Measurements from ENCODE around the gene CXXC5. TPM values are rescaled to one million over a fixed set of nuclear protein-coding genes. Genes with fewer than 3 reads are reported as not detected.

The CXXC5 gene
- total RNA-seq, 1 donor from 2014 or later: 17.2 TPM

DNA sequence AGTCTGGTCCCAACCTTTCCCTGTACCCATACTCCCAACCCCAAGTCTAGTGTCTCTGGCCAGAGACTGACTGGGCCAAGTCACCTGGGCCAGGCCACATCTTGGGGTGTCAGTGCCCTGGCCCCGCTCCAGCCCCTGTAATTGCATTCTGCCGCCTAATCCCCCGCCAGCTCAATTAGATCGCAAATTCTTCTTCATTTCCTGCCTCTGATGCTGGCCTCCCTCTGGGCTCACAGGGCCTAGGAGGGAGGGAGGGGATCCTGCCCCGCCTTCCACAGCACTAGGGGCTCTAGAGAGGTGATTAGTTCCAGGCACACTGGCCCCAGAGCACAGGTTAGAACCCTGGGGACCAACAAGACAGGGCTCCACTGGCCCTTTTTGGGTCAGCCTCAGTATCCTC lies 5.5 kb downstream of the CXXC5 start:
- Histone ChIP-seq H3K4me3 (no peak overlapping the region), H3K4me1 (peaks cover 57% of the 10 kb centered on the region), H2AFZ (replicated peaks) (no peak overlapping the region), H3K4me2 (peak overlapping the region; percentile 57), H3K36me3 (no peaks in the 10 kb centered on the region), H3K9me3 (ENCODE audit: low read depth) (no peaks in the 10 kb centered on the region), H3F3A (ENCODE audit: low read depth) (peaks cover 55% of the 10 kb centered on the region), H3K27ac (no peak overlapping the region), H3K27me3 (no peaks in the 10 kb centered on the region), H3K79me2 (ENCODE audit: low read depth) (peaks cover 82% of the 10 kb centered on the region), H3K9ac (no peak overlapping the region), H4K20me1 (ENCODE audit: low read depth) (peaks cover 38% of the 10 kb centered on the region)
- Mint-ChIP-seq H3K27me3 (ENCODE audit: insufficient read depth, low read depth) (peaks cover 3% of the 10 kb centered on the region), H3K4me1 (peaks cover 70% of the 10 kb centered on the region), H3K9me3 (no peaks in the 10 kb centered on the region), H3K27ac (peak overlapping the region; percentile 46), H3K4me3 (peak overlapping the region; percentile 58), H3K36me3 (no peaks in the 10 kb centered on the region)
- no peak for TF ChIP-seq EZH2 (IDR thresholded peaks at IDR 0.05)
- TF ChIP-seq EZH2phosphoT487 (IDR thresholded peaks at IDR 0.05): no peak
- TF ChIP-seq, protein P1, sequence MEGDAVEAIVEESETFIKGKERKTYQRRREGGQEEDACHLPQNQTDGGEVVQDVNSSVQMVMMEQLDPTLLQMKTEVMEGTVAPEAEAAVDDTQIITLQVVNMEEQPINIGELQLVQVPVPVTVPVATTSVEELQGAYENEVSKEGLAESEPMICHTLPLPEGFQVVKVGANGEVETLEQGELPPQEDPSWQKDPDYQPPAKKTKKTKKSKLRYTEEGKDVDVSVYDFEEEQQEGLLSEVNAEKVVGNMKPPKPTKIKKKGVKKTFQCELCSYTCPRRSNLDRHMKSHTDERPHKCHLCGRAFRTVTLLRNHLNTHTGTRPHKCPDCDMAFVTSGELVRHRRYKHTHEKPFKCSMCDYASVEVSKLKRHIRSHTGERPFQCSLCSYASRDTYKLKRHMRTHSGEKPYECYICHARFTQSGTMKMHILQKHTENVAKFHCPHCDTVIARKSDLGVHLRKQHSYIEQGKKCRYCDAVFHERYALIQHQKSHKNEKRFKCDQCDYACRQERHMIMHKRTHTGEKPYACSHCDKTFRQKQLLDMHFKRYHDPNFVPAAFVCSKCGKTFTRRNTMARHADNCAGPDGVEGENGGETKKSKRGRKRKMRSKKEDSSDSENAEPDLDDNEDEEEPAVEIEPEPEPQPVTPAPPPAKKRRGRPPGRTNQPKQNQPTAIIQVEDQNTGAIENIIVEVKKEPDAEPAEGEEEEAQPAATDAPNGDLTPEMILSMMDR (IDR thresholded peaks at IDR 0.05): no peak
- DNase-seq (ENCODE audit: low spot score): peak; percentile 49

- Mint-ChIP-seq H3K27me3 (ENCODE audit: insufficient read depth, low read depth) (peaks cover 3% of the 10 kb centered on the region), H3K9me3 (no peaks in the 10 kb centered on the region), H3K36me3 (no peaks in the 10 kb centered on the region), H3K27ac (peak overlapping the region; percentile 25), H3K4me3 (peak overlapping the region; percentile 72), H3K4me1 (peaks cover 76% of the 10 kb centered on the region)
- H3K4me1 ChIP-seq: peaks cover 66% of the 10 kb centered on the region
- H3K27me3 ChIP-seq: no peaks in the 10 kb centered on the region
- peaks cover 58% of the 10 kb centered on the region for H3F3A ChIP-seq (ENCODE audit: low read depth)
- no peak overlapping the region for H3K4me3 ChIP-seq
- H3K27ac ChIP-seq: no peak overlapping the region
- H3K36me3 ChIP-seq: no peaks in the 10 kb centered on the region
- H3K9me3 ChIP-seq (ENCODE audit: low read depth): no peaks in the 10 kb centered on the region
- no peak for DNase-seq (ENCODE audit: low spot score)
- H3K4me2 ChIP-seq: peak overlapping the region; percentile 57
- peaks cover 86% of the 10 kb centered on the region for H3K79me2 ChIP-seq (ENCODE audit: low read depth)
- TF ChIP-seq EZH2phosphoT487 (IDR thresholded peaks at IDR 0.05): no peak
- TF ChIP-seq, protein P1 (IDR thresholded peaks at IDR 0.05): no peak
- TF ChIP-seq EZH2 (IDR thresholded peaks at IDR 0.05): no peak
- no peak overlapping the region for H2AFZ ChIP-seq (replicated peaks)
- H3K9ac ChIP-seq: no peak overlapping the region
- peaks cover 45% of the 10 kb centered on the region for H4K20me1 ChIP-seq (ENCODE audit: low read depth)
Observed at GRCh38 chr5:139654464-139654863, 6.3 kb downstream of the CXXC5 start.

DNA sequence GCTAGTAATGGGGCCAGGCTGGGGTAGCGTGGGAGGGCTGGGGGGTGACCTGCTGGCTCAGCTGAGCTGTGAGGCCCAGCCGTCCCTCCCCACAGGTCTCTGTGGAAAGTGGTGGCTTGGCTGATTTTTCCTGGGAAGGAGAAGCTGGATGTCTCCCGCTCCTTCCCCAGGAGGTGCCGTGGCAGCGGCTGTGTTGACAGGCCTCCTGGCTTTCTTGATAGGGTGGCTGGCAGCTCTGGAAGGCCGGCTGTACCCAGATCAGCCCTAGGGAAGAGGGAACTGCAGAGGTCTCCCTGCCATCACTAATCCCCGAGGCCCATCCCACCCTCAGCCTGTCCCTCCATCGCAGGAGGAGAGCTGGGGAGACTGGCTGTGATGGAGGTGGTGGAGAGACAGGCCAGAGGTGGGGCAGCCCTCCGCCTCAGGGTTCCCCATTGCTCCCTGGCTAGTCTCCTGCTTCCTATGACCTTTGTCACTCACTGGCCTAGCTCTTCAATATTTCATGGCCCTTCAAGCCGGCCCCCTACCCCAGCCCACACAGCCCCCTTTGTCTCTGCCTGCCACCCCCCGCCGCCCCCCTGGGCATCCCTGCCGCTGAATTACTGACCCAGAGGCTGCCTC lies 6.8 kb downstream of the CXXC5 start:
- no peak overlapping the region for H3K4me3 ChIP-seq

More for the DNA sequence above, 6.8 kb downstream of the CXXC5 start:
- peaks cover 80% of the 10 kb centered on the region for H3K4me1 Mint-ChIP-seq
- no peaks in the 10 kb centered on the region for H3K36me3 Mint-ChIP-seq
- H3K27me3 ChIP-seq: no peaks in the 10 kb centered on the region
- H3K27me3 Mint-ChIP-seq (ENCODE audit: insufficient read depth, low read depth): no peaks in the 10 kb centered on the region
- H2AFZ ChIP-seq (replicated peaks): no peak overlapping the region
- H3K27ac ChIP-seq: no peak overlapping the region
- H3F3A ChIP-seq (ENCODE audit: low read depth): peaks cover 59% of the 10 kb centered on the region
- H3K4me3 Mint-ChIP-seq: peak overlapping the region; percentile 72
- H3K4me2 ChIP-seq: peak overlapping the region; percentile 57
- H3K9me3 ChIP-seq (ENCODE audit: low read depth): no peaks in the 10 kb centered on the region
- peaks cover 86% of the 10 kb centered on the region for H3K79me2 ChIP-seq (ENCODE audit: low read depth)
- peaks cover 50% of the 10 kb centered on the region for H4K20me1 ChIP-seq (ENCODE audit: low read depth)
- H3K9me3 Mint-ChIP-seq: no peaks in the 10 kb centered on the region
- TF ChIP-seq EZH2phosphoT487 (IDR thresholded peaks at IDR 0.05) (no peak), EZH2 (IDR thresholded peaks at IDR 0.05) (no peak)
- TF ChIP-seq, protein P1 (IDR thresholded peaks at IDR 0.05): no peak
- peak overlapping the region; percentile 93 for H3K27ac Mint-ChIP-seq
- peak; percentile 61 for DNase-seq (ENCODE audit: low spot score)
- H3K36me3 ChIP-seq: no peaks in the 10 kb centered on the region
- H3K4me1 ChIP-seq: peaks cover 71% of the 10 kb centered on the region
- no peak overlapping the region for H3K9ac ChIP-seq
